A549 (cell line): ENCODE data around the gene RRH.

Experiments
- CEBPB ChIP-seq, 2 experiments: fragments of >200 bp in 1 of 2; sonication (Bioruptor Twin) in 1 of 2; formaldehyde crosslinking in 1 of 2; IDR thresholded peaks; 2 replicates each; pipeline ENCODE4 v1.6.1; 2012 to 2016
- NPAS2 ChIP-seq: fragments of 250-450 bp; sonication (Bioruptor Pico); IDR thresholded peaks from 2 replicates; pipeline ENCODE4 v1.8.0; 2022; ENCODE audit warnings: mild to moderate bottlenecking, moderate library complexity, borderline replicate concordance
- PHF8 ChIP-seq: fragments of 200-600 bp; sonication (generic); IDR thresholded peaks from 2 replicates; pipeline ENCODE4 v1.6.1; 2016; ENCODE audit warnings: low read depth, mild to moderate bottlenecking, antibody characterized with exemption, moderate library complexity, borderline replicate concordance
- RCOR1 ChIP-seq: fragments of 150-350 bp; IDR thresholded peaks from 2 replicates; pipeline ENCODE4 v1.6.1; 2014; ENCODE audit warnings: antibody characterized with exemption, low read length, low read depth
- TF ChIP-seq, protein P1 (sequence below): fragments of >200 bp; sonication (Bioruptor Twin); formaldehyde crosslinking; IDR thresholded peaks from 3 replicates; pipeline ENCODE4 v1.5.1; 2016

DNA sequence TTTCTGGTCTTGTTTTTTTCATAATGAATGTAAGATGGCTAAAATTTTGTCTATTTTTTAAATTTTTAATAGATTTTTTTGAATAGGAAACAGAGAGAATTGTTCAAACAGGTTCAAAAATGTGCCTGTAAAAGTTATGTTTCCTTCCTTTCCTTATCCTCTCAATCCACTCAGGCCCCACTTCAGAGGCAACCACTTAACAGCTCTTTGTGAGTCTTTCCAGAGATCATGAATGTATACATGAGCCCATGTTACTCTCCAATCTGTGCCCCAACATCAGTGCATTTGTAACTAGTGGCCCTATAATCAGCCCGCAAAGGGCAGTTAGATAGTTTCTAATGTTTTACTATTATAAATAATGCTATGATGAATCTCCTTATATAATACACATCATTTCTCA lies 40.0 kb upstream of the RRH start:
- TF ChIP-seq NPAS2 (no peak), CEBPB (IDR thresholded peaks at IDR 0.05) (no peak), PHF8 (no peak), RCOR1 (no peak)
- TF ChIP-seq, protein P1, sequence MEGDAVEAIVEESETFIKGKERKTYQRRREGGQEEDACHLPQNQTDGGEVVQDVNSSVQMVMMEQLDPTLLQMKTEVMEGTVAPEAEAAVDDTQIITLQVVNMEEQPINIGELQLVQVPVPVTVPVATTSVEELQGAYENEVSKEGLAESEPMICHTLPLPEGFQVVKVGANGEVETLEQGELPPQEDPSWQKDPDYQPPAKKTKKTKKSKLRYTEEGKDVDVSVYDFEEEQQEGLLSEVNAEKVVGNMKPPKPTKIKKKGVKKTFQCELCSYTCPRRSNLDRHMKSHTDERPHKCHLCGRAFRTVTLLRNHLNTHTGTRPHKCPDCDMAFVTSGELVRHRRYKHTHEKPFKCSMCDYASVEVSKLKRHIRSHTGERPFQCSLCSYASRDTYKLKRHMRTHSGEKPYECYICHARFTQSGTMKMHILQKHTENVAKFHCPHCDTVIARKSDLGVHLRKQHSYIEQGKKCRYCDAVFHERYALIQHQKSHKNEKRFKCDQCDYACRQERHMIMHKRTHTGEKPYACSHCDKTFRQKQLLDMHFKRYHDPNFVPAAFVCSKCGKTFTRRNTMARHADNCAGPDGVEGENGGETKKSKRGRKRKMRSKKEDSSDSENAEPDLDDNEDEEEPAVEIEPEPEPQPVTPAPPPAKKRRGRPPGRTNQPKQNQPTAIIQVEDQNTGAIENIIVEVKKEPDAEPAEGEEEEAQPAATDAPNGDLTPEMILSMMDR: no peak
